ENCODE data around the gene METTL2B. TPM values are rescaled to one million over a fixed set of nuclear protein-coding genes. Genes with fewer than 3 reads are reported as not detected.
"Not testable (repeated sequence)": the region's sequence is repeated elsewhere in the genome, so short reads cannot be mapped to it uniquely, and the experiment has no call there.

METTL2B gene
- total and polyA plus RNA-seq, 9 donors = 9.5 to 31.3 (median 20.3) TPM

GRCh38 chr7:128456255-128456725, 20.3 kb upstream of the METTL2B start:
- H3K4me3 ChIP-seq = peak overlapping the region; percentile 81
- intact Hi-C loops (cut with DNase I) = loop anchor here in 2 of 4 donors (2.0 to 10.0 kb wide), 2 partner anchors 29 to 51 kb away; partner anchors contain the start of gene IMPDH1 (in 1 of the 2)
- peak overlapping the region; percentile 34 to 94 for H3K27ac ChIP-seq
- H3K36me3 ChIP-seq = no peaks in the 10 kb centered on the region
- H3K9me3 ChIP-seq = no peaks in the 10 kb centered on the region
- DNase-seq = no peak
- peaks cover 15% of the 10 kb centered on the region for H3K4me1 ChIP-seq (ENCODE audit: insufficient read depth)
- 1% methylated on average over 5 of the region's 5 CpGs for WGBS, 3 donors
- TF ChIP-seq POLR2A (IDR thresholded peaks at IDR 0.05) (no peak), CTCF (IDR thresholded peaks at IDR 0.05) (no peak), EP300 (IDR thresholded peaks at IDR 0.05) (no peak)
- H3K27me3 ChIP-seq = no peaks in the 10 kb centered on the region

- not testable (repeated sequence) for H3K27ac ChIP-seq, H3K36me3 ChIP-seq, H3K4me3 ChIP-seq, DNase-seq, H3K9me3 ChIP-seq, H3K27me3 ChIP-seq
- intact Hi-C loops (cut with DNase I) = loop anchor here in 2 of 4 donors (2.0 to 10.0 kb wide), 2 partner anchors 31 to 53 kb away; partner anchors contain the start of gene IMPDH1 (in 1 of the 2)
- peaks cover 15% of the 10 kb centered on the region for H3K4me1 ChIP-seq (ENCODE audit: insufficient read depth)
- WGBS, 3 donors = 86 to 93% (median 90%) methylated on average over 6 of the region's 6 CpGs
Measured at GRCh38 chr7:128457385-128457784, 19.2 kb upstream of the METTL2B start.

- no peaks in the 10 kb centered on the region for H3K27me3 ChIP-seq
- no peak overlapping the region for H3K4me3 ChIP-seq
- no peak overlapping the region for H3K27ac ChIP-seq
- 55 to 59% (median 59%) methylated on average over 3 of the region's 3 CpGs for WGBS, 3 donors
- intact Hi-C loops (cut with DNase I) = loop anchor here in 2 of 4 donors (2.0 to 10.0 kb wide), 2 partner anchors 32 to 54 kb away; partner anchors contain the start of gene IMPDH1 (in 1 of the 2)
- TF ChIP-seq POLR2A (IDR thresholded peaks at IDR 0.05) (no peak), EP300 (IDR thresholded peaks at IDR 0.05) (no peak), CTCF (IDR thresholded peaks at IDR 0.05) (no peak)
- DNase-seq = no peak
- no peaks in the 10 kb centered on the region for H3K9me3 ChIP-seq
- H3K4me1 ChIP-seq (ENCODE audit: insufficient read depth) = peaks cover 9% of the 10 kb centered on the region
- H3K36me3 ChIP-seq = no peaks in the 10 kb centered on the region
Measured at GRCh38 chr7:128458956-128459355, 17.6 kb upstream of the METTL2B start.

- WGBS, 3 donors = 38 to 45% (median 42%) methylated on average over 5 of the region's 5 CpGs
- intact Hi-C loops (cut with DNase I) = loop anchor here in 2 of 4 donors (2.0 to 10.0 kb wide), 2 partner anchors 33 to 55 kb away; partner anchors contain the start of gene IMPDH1 (in 1 of the 2)
- H3K4me3 ChIP-seq = no peak overlapping the region
- no peaks in the 10 kb centered on the region for H3K36me3 ChIP-seq
- DNase-seq = peak; percentile 48 to 75 (median 57)
- H3K9me3 ChIP-seq = no peaks in the 10 kb centered on the region
- TF ChIP-seq CTCF (IDR thresholded peaks at IDR 0.05) = peak; percentile 39 to 84 (median 63)
- no peak for TF ChIP-seq EP300 (IDR thresholded peaks at IDR 0.05)
- TF ChIP-seq POLR2A (IDR thresholded peaks at IDR 0.05) = no peak
- peaks cover 8% of the 10 kb centered on the region for H3K4me1 ChIP-seq (ENCODE audit: insufficient read depth)
- no peak overlapping the region for H3K27ac ChIP-seq
- no peaks in the 10 kb centered on the region for H3K27me3 ChIP-seq
Measured at GRCh38 chr7:128459394-128459878, 17.1 kb upstream of the METTL2B start.

- no peak overlapping the region for H3K27ac ChIP-seq
- DNase-seq = no peak
- 74 to 92% (median 86%) methylated on average over 5 of the region's 5 CpGs for WGBS, 3 donors
- no peaks in the 10 kb centered on the region for H3K9me3 ChIP-seq
- TF ChIP-seq POLR2A (IDR thresholded peaks at IDR 0.05) = no peak
- no peak overlapping the region for H3K4me3 ChIP-seq
- intact Hi-C loops (cut with DNase I) = loop anchor here in 1 of 4 donors (5.0 kb wide), 1 partner anchor 35 kb away; no protein-coding TSS in a partner anchor
- peaks cover 1% of the 10 kb centered on the region for H3K4me1 ChIP-seq (ENCODE audit: insufficient read depth)
- H3K27me3 ChIP-seq = no peaks in the 10 kb centered on the region
- H3K36me3 ChIP-seq = no peaks in the 10 kb centered on the region
Measured at GRCh38 chr7:128462460-128462859, 14.1 kb upstream of the METTL2B start.

GRCh38 chr7:128463345-128463744, 13.2 kb upstream of the METTL2B start:
- intact Hi-C loops (cut with DNase I) = loop anchor here in 1 of 4 donors (5.0 kb wide), 1 partner anchor 36 kb away; no protein-coding TSS in a partner anchor
- H3K4me3 ChIP-seq; H3K36me3 ChIP-seq; H3K4me1 ChIP-seq (ENCODE audit: insufficient read depth); H3K27me3 ChIP-seq; H3K27ac ChIP-seq; DNase-seq; H3K9me3 ChIP-seq: not testable (repeated sequence)
- 92 to 97% (median 93%) methylated on average over 25 to 30 of the region's 30 CpGs for WGBS, 3 donors

GRCh38 chr7:128463933-128464332, 12.6 kb upstream of the METTL2B start:
- 77 to 85% (median 82%) methylated on average over 7 to 8 of the region's 8 CpGs for WGBS, 3 donors

GRCh38 chr7:128466871-128467270, 9.7 kb upstream of the METTL2B start:
- H3K27me3 ChIP-seq; H3K4me3 ChIP-seq; H3K36me3 ChIP-seq; intact Hi-C loops (cut with DNase I); DNase-seq; H3K9me3 ChIP-seq; H3K27ac ChIP-seq; H3K4me1 ChIP-seq (ENCODE audit: insufficient read depth): not testable (repeated sequence)

More at GRCh38 chr7:128463933-128464332, 12.6 kb upstream of the METTL2B start:
- not testable (repeated sequence) for H3K9me3 ChIP-seq; H3K4me3 ChIP-seq; H3K27ac ChIP-seq; H3K27me3 ChIP-seq; H3K4me1 ChIP-seq (ENCODE audit: insufficient read depth); H3K36me3 ChIP-seq; DNase-seq
- intact Hi-C loops (cut with DNase I) = loop anchor here in 1 of 4 donors (5.0 kb wide), 1 partner anchor 37 kb away; no protein-coding TSS in a partner anchor

Measured in ovary (tissue), 9 donors.